HG02571 (cell line): Measurements from ENCODE around the gene CNTNAP1.
"Not testable (repeated sequence)": the region's sequence is repeated elsewhere in the genome, so short reads cannot be mapped to it uniquely, and the experiment has no call there.

Source experiments
- ATAC-seq: cut with Tn5 transposase; IDR thresholded peaks from one replicate; pipeline ENCODE4 v1.9.1; 2021; ENCODE audit warnings: mild to moderate bottlenecking, moderate library complexity; ENCODE audit not compliant: unreplicated experiment

Gene CNTNAP1

GRCh38 chr17:42681976-42682721 is at the start of gene CNTNAP1:
Gene CNTNAP1 (plus strand): TSS chr17:42682531. CDS start chr17:42682830, 299 bp downstream.
- ATAC-seq: no peak

GRCh38 chr17:42632949-42633444 is 49.3 kb upstream of the CNTNAP1 start:
- ATAC-seq: no peak

- no peak for ATAC-seq
Measured at GRCh38 chr17:42639525-42640113, 42.7 kb upstream of the CNTNAP1 start.

GRCh38 chr17:42640121-42640520 is 42.2 kb upstream of the CNTNAP1 start:
- no peak for ATAC-seq

GRCh38 chr17:42642336-42642735 is 40.0 kb upstream of the CNTNAP1 start:
- no peak for ATAC-seq

GRCh38 chr17:42647778-42648177 is 34.6 kb upstream of the CNTNAP1 start:
- ATAC-seq: no peak

- ATAC-seq: no peak
Measured at GRCh38 chr17:42651392-42651791, 30.9 kb upstream of the CNTNAP1 start.

GRCh38 chr17:42653179-42654124 is 28.9 kb upstream of the CNTNAP1 start:
- ATAC-seq: no peak

GRCh38 chr17:42655528-42655927 is 26.8 kb upstream of the CNTNAP1 start:
- no peak for ATAC-seq

- no peak for ATAC-seq
Measured at GRCh38 chr17:42657824-42658588, 24.3 kb upstream of the CNTNAP1 start.

- ATAC-seq: no peak
Measured at GRCh38 chr17:42659079-42659931, 23.0 kb upstream of the CNTNAP1 start, which contains the start of gene TUBG2. Gene TUBG2 (plus strand): TSS chr17:42659284. CDS start chr17:42659504, 220 bp downstream.

- not testable (repeated sequence) for ATAC-seq
Measured at GRCh38 chr17:42659932-42660274, 22.4 kb upstream of the CNTNAP1 start.

GRCh38 chr17:42660692-42661345 is 21.5 kb upstream of the CNTNAP1 start:
- no peak for ATAC-seq

GRCh38 chr17:42665581-42666001 is 16.7 kb upstream of the CNTNAP1 start:
- no peak for ATAC-seq

- ATAC-seq: not testable (repeated sequence)
Measured at GRCh38 chr17:42666126-42666525, 16.2 kb upstream of the CNTNAP1 start.

GRCh38 chr17:42667088-42667951 is 15.0 kb upstream of the CNTNAP1 start:
- ATAC-seq: no peak

- ATAC-seq: no peak
Measured at GRCh38 chr17:42669705-42669976, 12.7 kb upstream of the CNTNAP1 start.
